Measurements from ENCODE around the gene OIT3. TPM values are rescaled to one million over a fixed set of nuclear protein-coding genes. Genes with fewer than 3 reads are reported as not detected.

The OIT3 gene
- under 0.01 and 0.25 TPM in 2 replicates for total RNA-seq (2012; rRNA removed)

- Histone ChIP-seq H3K4me1 (ENCODE audit: control insufficient read depth, insufficient read depth, low read length) (no peaks in the 10 kb centered on the region), H3K9ac (ENCODE audit: low read depth, low read length) (no peak within 1 kb of the TSS), H3K36me3 (ENCODE audit: insufficient read depth, low read length) (peaks cover 7% of the 10 kb centered on the region), H3K4me3 (ENCODE audit: low read length) (no peak within 1 kb of the TSS), H3K27me3 (ENCODE audit: control insufficient read depth, insufficient read depth, low read length) (no peaks in the 10 kb centered on the region), H3K4me2 (ENCODE audit: low read length) (no peak within 1 kb of the TSS), H3K9me3 (replicated peaks; ENCODE audit: low read length) (no peaks in the 10 kb centered on the region)
These were observed at the start of gene OIT3 for GRCh38 chr10:72893136-72893798. Gene OIT3 (plus strand): TSS chr10:72893739. CDS start chr10:72893799, 60 bp downstream.

GRCh38 chr10:72846238-72846637 lies 47.3 kb upstream of the OIT3 start:
- Histone ChIP-seq H3K27me3 (ENCODE audit: control insufficient read depth, insufficient read depth, low read length) (no peaks in the 10 kb centered on the region), H3K4me1 (ENCODE audit: control insufficient read depth, insufficient read depth, low read length) (peaks cover 13% of the 10 kb centered on the region), H3K9me3 (replicated peaks; ENCODE audit: low read length) (no peaks in the 10 kb centered on the region), H3K4me3 (ENCODE audit: low read length) (no peak overlapping the region), H3K9ac (ENCODE audit: low read depth, low read length) (no peak overlapping the region), H3K36me3 (ENCODE audit: insufficient read depth, low read length) (no peaks in the 10 kb centered on the region), H3K4me2 (ENCODE audit: low read length) (peak overlapping the region; percentile 39)

GRCh38 chr10:72847681-72848080 lies 45.9 kb upstream of the OIT3 start:
- Histone ChIP-seq H3K9me3 (replicated peaks; ENCODE audit: low read length) (no peaks in the 10 kb centered on the region), H3K4me1 (ENCODE audit: control insufficient read depth, insufficient read depth, low read length) (peaks cover 13% of the 10 kb centered on the region), H3K36me3 (ENCODE audit: insufficient read depth, low read length) (no peaks in the 10 kb centered on the region), H3K4me2 (ENCODE audit: low read length) (no peak overlapping the region), H3K27me3 (ENCODE audit: control insufficient read depth, insufficient read depth, low read length) (no peaks in the 10 kb centered on the region), H3K9ac (ENCODE audit: low read depth, low read length) (no peak overlapping the region), H3K4me3 (ENCODE audit: low read length) (no peak overlapping the region)

- no peak overlapping the region for H3K4me3 ChIP-seq (ENCODE audit: low read length)
- H3K9me3 ChIP-seq (replicated peaks; ENCODE audit: low read length), result no peaks in the 10 kb centered on the region
- no peak overlapping the region for H3K9ac ChIP-seq (ENCODE audit: low read depth, low read length)
- H3K4me2 ChIP-seq (ENCODE audit: low read length), result no peak overlapping the region
- H3K4me1 ChIP-seq (ENCODE audit: control insufficient read depth, insufficient read depth, low read length), result peaks cover 13% of the 10 kb centered on the region
- H3K27me3 ChIP-seq (ENCODE audit: control insufficient read depth, insufficient read depth, low read length), result no peaks in the 10 kb centered on the region
- no peaks in the 10 kb centered on the region for H3K36me3 ChIP-seq (ENCODE audit: insufficient read depth, low read length)
These were observed 42.7 kb upstream of the OIT3 start for GRCh38 chr10:72850861-72851260.

GRCh38 chr10:72851509-72851908 lies 42.0 kb upstream of the OIT3 start:
- H3K4me3 ChIP-seq (ENCODE audit: low read length), result no peak overlapping the region
- no peaks in the 10 kb centered on the region for H3K27me3 ChIP-seq (ENCODE audit: control insufficient read depth, insufficient read depth, low read length)
- peaks cover 7% of the 10 kb centered on the region for H3K4me1 ChIP-seq (ENCODE audit: control insufficient read depth, insufficient read depth, low read length)
- H3K4me2 ChIP-seq (ENCODE audit: low read length), result no peak overlapping the region
- no peaks in the 10 kb centered on the region for H3K36me3 ChIP-seq (ENCODE audit: insufficient read depth, low read length)
- H3K9ac ChIP-seq (ENCODE audit: low read depth, low read length), result no peak overlapping the region
- no peaks in the 10 kb centered on the region for H3K9me3 ChIP-seq (replicated peaks; ENCODE audit: low read length)

- H3K27me3 ChIP-seq (ENCODE audit: control insufficient read depth, insufficient read depth, low read length), result no peaks in the 10 kb centered on the region
- no peak overlapping the region for H3K4me2 ChIP-seq (ENCODE audit: low read length)
- peaks cover 4% of the 10 kb centered on the region for H3K4me1 ChIP-seq (ENCODE audit: control insufficient read depth, insufficient read depth, low read length)
- no peaks in the 10 kb centered on the region for H3K9me3 ChIP-seq (replicated peaks; ENCODE audit: low read length)
- no peak overlapping the region for H3K9ac ChIP-seq (ENCODE audit: low read depth, low read length)
- no peak overlapping the region for H3K4me3 ChIP-seq (ENCODE audit: low read length)
- H3K36me3 ChIP-seq (ENCODE audit: insufficient read depth, low read length), result no peaks in the 10 kb centered on the region
These were observed 41.0 kb upstream of the OIT3 start for GRCh38 chr10:72852508-72852907.

- no peaks in the 10 kb centered on the region for H3K4me1 ChIP-seq (ENCODE audit: control insufficient read depth, insufficient read depth, low read length)
- H3K27me3 ChIP-seq (ENCODE audit: control insufficient read depth, insufficient read depth, low read length), result no peaks in the 10 kb centered on the region
- H3K4me2 ChIP-seq (ENCODE audit: low read length), result no peak overlapping the region
- no peak overlapping the region for H3K4me3 ChIP-seq (ENCODE audit: low read length)
- H3K36me3 ChIP-seq (ENCODE audit: insufficient read depth, low read length), result no peaks in the 10 kb centered on the region
- no peaks in the 10 kb centered on the region for H3K9me3 ChIP-seq (replicated peaks; ENCODE audit: low read length)
- no peak overlapping the region for H3K9ac ChIP-seq (ENCODE audit: low read depth, low read length)
These were observed 38.4 kb upstream of the OIT3 start for GRCh38 chr10:72855129-72855528.

- H3K27me3 ChIP-seq (ENCODE audit: control insufficient read depth, insufficient read depth, low read length), result no peaks in the 10 kb centered on the region
- no peaks in the 10 kb centered on the region for H3K9me3 ChIP-seq (replicated peaks; ENCODE audit: low read length)
- H3K4me2 ChIP-seq (ENCODE audit: low read length), result no peak overlapping the region
- H3K36me3 ChIP-seq (ENCODE audit: insufficient read depth, low read length), result peaks cover 6% of the 10 kb centered on the region
- no peak overlapping the region for H3K9ac ChIP-seq (ENCODE audit: low read depth, low read length)
- no peaks in the 10 kb centered on the region for H3K4me1 ChIP-seq (ENCODE audit: control insufficient read depth, insufficient read depth, low read length)
- H3K4me3 ChIP-seq (ENCODE audit: low read length), result no peak overlapping the region
These were observed 37.7 kb upstream of the OIT3 start for GRCh38 chr10:72855790-72856189.

GRCh38 chr10:72858067-72858466 lies 35.5 kb upstream of the OIT3 start:
- no peaks in the 10 kb centered on the region for H3K27me3 ChIP-seq (ENCODE audit: control insufficient read depth, insufficient read depth, low read length)
- no peak overlapping the region for H3K4me3 ChIP-seq (ENCODE audit: low read length)
- no peak overlapping the region for H3K9ac ChIP-seq (ENCODE audit: low read depth, low read length)
- H3K4me1 ChIP-seq (ENCODE audit: control insufficient read depth, insufficient read depth, low read length), result no peaks in the 10 kb centered on the region
- no peak overlapping the region for H3K4me2 ChIP-seq (ENCODE audit: low read length)
- peaks cover 10% of the 10 kb centered on the region for H3K36me3 ChIP-seq (ENCODE audit: insufficient read depth, low read length)
- H3K9me3 ChIP-seq (replicated peaks; ENCODE audit: low read length), result no peaks in the 10 kb centered on the region

- H3K4me2 ChIP-seq (ENCODE audit: low read length), result no peak overlapping the region
- no peaks in the 10 kb centered on the region for H3K4me1 ChIP-seq (ENCODE audit: control insufficient read depth, insufficient read depth, low read length)
- no peak overlapping the region for H3K9ac ChIP-seq (ENCODE audit: low read depth, low read length)
- H3K36me3 ChIP-seq (ENCODE audit: insufficient read depth, low read length), result peaks cover 14% of the 10 kb centered on the region
- H3K9me3 ChIP-seq (replicated peaks; ENCODE audit: low read length), result no peaks in the 10 kb centered on the region
- no peak overlapping the region for H3K4me3 ChIP-seq (ENCODE audit: low read length)
- no peaks in the 10 kb centered on the region for H3K27me3 ChIP-seq (ENCODE audit: control insufficient read depth, insufficient read depth, low read length)
These were observed 30.6 kb upstream of the OIT3 start for GRCh38 chr10:72862957-72863356.

- Histone ChIP-seq H3K9ac (ENCODE audit: low read depth, low read length) (no peak overlapping the region), H3K27me3 (ENCODE audit: control insufficient read depth, insufficient read depth, low read length) (no peaks in the 10 kb centered on the region), H3K36me3 (ENCODE audit: insufficient read depth, low read length) (peaks cover 20% of the 10 kb centered on the region), H3K9me3 (replicated peaks; ENCODE audit: low read length) (no peaks in the 10 kb centered on the region), H3K4me2 (ENCODE audit: low read length) (no peak overlapping the region), H3K4me1 (ENCODE audit: control insufficient read depth, insufficient read depth, low read length) (no peaks in the 10 kb centered on the region), H3K4me3 (ENCODE audit: low read length) (no peak overlapping the region)
These were observed 18.1 kb upstream of the OIT3 start for GRCh38 chr10:72875250-72876055.

GRCh38 chr10:72879245-72879644 lies 14.3 kb upstream of the OIT3 start:
- Histone ChIP-seq H3K36me3 (ENCODE audit: insufficient read depth, low read length) (peaks cover 11% of the 10 kb centered on the region), H3K9ac (ENCODE audit: low read depth, low read length) (no peak overlapping the region), H3K4me2 (ENCODE audit: low read length) (no peak overlapping the region), H3K9me3 (replicated peaks; ENCODE audit: low read length) (no peaks in the 10 kb centered on the region), H3K4me3 (ENCODE audit: low read length) (no peak overlapping the region), H3K27me3 (ENCODE audit: control insufficient read depth, insufficient read depth, low read length) (no peaks in the 10 kb centered on the region), H3K4me1 (ENCODE audit: control insufficient read depth, insufficient read depth, low read length) (no peaks in the 10 kb centered on the region)
